ENCODE results near the gene TGIF1.

GRCh38 chr18:3498698-3499471 is 48.9 kb downstream of the TGIF1 start:
- TF ChIP-seq POLR2A (IDR thresholded peaks at IDR 0.05; ENCODE audit: borderline replicate concordance, extremely low read depth, insufficient read depth, insufficient read length): no peak
- TF ChIP-seq, protein P1, sequence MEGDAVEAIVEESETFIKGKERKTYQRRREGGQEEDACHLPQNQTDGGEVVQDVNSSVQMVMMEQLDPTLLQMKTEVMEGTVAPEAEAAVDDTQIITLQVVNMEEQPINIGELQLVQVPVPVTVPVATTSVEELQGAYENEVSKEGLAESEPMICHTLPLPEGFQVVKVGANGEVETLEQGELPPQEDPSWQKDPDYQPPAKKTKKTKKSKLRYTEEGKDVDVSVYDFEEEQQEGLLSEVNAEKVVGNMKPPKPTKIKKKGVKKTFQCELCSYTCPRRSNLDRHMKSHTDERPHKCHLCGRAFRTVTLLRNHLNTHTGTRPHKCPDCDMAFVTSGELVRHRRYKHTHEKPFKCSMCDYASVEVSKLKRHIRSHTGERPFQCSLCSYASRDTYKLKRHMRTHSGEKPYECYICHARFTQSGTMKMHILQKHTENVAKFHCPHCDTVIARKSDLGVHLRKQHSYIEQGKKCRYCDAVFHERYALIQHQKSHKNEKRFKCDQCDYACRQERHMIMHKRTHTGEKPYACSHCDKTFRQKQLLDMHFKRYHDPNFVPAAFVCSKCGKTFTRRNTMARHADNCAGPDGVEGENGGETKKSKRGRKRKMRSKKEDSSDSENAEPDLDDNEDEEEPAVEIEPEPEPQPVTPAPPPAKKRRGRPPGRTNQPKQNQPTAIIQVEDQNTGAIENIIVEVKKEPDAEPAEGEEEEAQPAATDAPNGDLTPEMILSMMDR (IDR thresholded peaks at IDR 0.05 in 2 of 3, conservative IDR thresholded peaks at IDR 0.05 in 1 of 3; ENCODE audit: borderline replicate concordance in 1 of 3, insufficient read depth in 1 of 3, low read depth in 2 of 3, low read length in 2 of 3): no peak
- no peak for TF ChIP-seq EZH2 (IDR thresholded peaks at IDR 0.05)
- TF ChIP-seq EZH2phosphoT487 (IDR thresholded peaks at IDR 0.05; ENCODE audit: borderline replicate concordance): no peak
- TF ChIP-seq REST (IDR thresholded peaks at IDR 0.05; ENCODE audit: low read depth): no peak
- no peak for TF ChIP-seq ATF3 (IDR thresholded peaks at IDR 0.05)
- no peak for TF ChIP-seq SIN3A (IDR thresholded peaks at IDR 0.05; ENCODE audit: low read depth)
- TF ChIP-seq FOSL1 (IDR thresholded peaks at IDR 0.05; ENCODE audit: low read depth): no peak
- TF ChIP-seq ZFX (IDR thresholded peaks at IDR 0.05): no peak
- no peak for TF ChIP-seq RAD21 (IDR thresholded peaks at IDR 0.05; ENCODE audit: low read depth)
- TF ChIP-seq SP1 (IDR thresholded peaks at IDR 0.05; ENCODE audit: low read depth): no peak

Measured in HCT116 (cell line).